BJ (cell line): Measurements from ENCODE around the gene UBE2Q2. TPM values are rescaled to one million over a fixed set of nuclear protein-coding genes. Genes with fewer than 3 reads are reported as not detected.
"Not testable (repeated sequence)": the region's sequence is repeated elsewhere in the genome, so short reads cannot be mapped to it uniquely, and the experiment has no call there.

Experiments used
- CTCF ChIA-PET: fragments of 350-600 bp; formaldehyde crosslinking; extraction: SDS; loops from one replicate; lab custom pipeline; 2021; ENCODE audit warnings: antibody characterized with exemption, inconsistent platforms; lab: Yijun Ruan, JAX
- POLR2A ChIA-PET: fragments of 300-600 bp; sonication (Branson Sonifier 250); formaldehyde crosslinking; extraction: SDS; loops from one replicate; lab custom pipeline; 2021; ENCODE audit warnings: antibody characterized with exemption; lab: Charles Lee
- DNase-seq: peaks from one replicate; pipeline ENCODE4 v3.0.0-alpha.2; 2011; ENCODE audit warnings: low read depth
- H3K27me3 ChIP-seq: 2 replicates; pipeline ENCODE4 v1.6.0; 2011; ENCODE audit warnings: low read length; ENCODE audit not compliant: control insufficient read depth, insufficient read depth
- H3K36me3 ChIP-seq: 2 replicates; pipeline ENCODE4 v1.5.1; 2011; ENCODE audit warnings: low read length; ENCODE audit not compliant: control insufficient read depth, insufficient read depth
- H3K4me3 ChIP-seq: 2 replicates; pipeline ENCODE4 v1.5.1; 2011; ENCODE audit warnings: low read depth, mild to moderate bottlenecking, control low read depth, low read length
- polyA plus RNA-seq: library from polyadenylated mRNA; depleted of rRNA; stranded (reverse); fragments of >200 nt; gene quantifications from 2 replicates; pipeline ENCODE4 v1.2.3, GENCODE V29; 2011
- TF ChIP-seq, protein P1 (sequence below): IDR thresholded peaks from 2 replicates; pipeline ENCODE4 v1.5.1; 2011; ENCODE audit warnings: low read depth, mild to moderate bottlenecking, control low read depth, inconsistent platforms, low read length, moderate library complexity; ENCODE audit not compliant: insufficient read depth

The UBE2Q2 gene
- polyA plus RNA-seq, 1 experiment = 22.6 TPM

DNA sequence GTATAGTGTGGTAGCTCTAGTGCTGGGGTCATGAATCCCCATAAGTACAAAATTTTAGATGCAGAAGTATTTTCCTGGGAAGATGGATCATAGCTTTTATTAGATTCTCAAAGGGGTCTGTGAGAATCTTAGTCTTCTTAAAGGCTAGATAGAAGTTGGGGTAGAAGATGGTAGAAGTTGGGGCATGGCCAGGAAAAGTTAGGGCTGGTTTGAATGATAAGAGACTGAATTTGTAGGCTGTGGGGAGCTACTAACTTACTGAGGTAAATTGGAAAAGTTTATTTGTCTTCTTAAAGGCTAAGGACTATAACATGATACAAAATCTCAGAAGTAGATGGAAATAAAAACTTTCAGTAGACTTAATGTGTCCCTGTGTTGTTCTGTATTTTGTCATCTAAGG is 1.6 kb upstream of the UBE2Q2 start:
- TF ChIP-seq, protein P1, sequence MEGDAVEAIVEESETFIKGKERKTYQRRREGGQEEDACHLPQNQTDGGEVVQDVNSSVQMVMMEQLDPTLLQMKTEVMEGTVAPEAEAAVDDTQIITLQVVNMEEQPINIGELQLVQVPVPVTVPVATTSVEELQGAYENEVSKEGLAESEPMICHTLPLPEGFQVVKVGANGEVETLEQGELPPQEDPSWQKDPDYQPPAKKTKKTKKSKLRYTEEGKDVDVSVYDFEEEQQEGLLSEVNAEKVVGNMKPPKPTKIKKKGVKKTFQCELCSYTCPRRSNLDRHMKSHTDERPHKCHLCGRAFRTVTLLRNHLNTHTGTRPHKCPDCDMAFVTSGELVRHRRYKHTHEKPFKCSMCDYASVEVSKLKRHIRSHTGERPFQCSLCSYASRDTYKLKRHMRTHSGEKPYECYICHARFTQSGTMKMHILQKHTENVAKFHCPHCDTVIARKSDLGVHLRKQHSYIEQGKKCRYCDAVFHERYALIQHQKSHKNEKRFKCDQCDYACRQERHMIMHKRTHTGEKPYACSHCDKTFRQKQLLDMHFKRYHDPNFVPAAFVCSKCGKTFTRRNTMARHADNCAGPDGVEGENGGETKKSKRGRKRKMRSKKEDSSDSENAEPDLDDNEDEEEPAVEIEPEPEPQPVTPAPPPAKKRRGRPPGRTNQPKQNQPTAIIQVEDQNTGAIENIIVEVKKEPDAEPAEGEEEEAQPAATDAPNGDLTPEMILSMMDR = no peak
- Histone ChIP-seq H3K27me3 (no peaks in the 10 kb centered on the region), H3K36me3 (no peaks in the 10 kb centered on the region), H3K4me3 (no peak overlapping the region)
- POLR2A ChIA-PET = no interaction called here
- no peak for DNase-seq
- CTCF ChIA-PET = interaction anchor here (0.9 to 1.5 kb wide), 3 partner anchors 12 to 80 kb away, joined by 3 to 4 read pairs (median 3); no protein-coding TSS in a partner anchor

DNA sequence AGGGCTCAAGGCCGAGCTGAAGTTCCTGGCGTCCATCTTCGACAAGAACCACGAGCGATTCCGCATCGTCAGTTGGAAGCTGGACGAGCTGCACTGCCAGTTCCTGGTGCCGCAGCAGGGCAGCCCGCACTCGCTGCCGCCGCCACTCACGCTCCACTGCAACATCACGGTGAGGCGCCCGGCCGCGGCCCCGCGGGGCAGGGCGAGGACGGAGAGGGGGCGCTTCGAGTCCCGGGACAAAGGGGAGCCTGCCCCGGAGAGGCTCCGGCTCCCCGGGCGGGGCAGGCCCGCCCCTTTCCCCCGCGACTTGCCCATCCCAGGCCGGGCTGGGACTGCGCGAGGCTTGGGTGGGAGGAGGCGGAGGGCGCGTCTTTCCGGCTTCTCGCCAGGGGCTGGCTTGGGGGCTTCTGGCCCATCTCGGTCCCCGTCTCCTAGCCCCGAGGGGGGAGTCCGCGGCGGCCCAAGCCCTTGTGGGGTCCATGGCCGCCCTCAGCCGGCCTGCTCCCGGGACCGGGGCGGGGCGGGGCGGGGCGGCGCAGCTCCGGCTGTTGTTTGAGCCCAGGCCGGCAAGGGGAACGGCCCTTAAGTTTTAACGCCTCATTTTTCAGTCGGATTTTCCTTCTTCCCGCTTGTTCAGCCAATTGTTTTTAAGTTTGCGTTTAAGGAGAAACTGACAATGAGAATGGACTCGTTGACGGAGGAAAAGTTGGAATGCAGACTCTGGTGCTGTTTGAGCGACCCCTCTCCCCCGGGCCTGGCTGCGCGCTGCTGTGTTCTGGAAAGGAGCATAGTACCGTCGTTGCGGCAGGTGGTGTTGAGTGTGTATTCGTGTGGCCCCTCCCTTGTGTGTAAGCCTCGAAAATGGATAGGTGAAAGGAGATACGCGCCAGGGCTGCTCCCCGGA is 683 bp downstream of the UBE2Q2 start:
- DNase-seq = peak; percentile 4
- Histone ChIP-seq H3K27me3 (no peaks in the 10 kb centered on the region), H3K4me3 (peak overlapping the region; percentile 80), H3K36me3 (no peaks in the 10 kb centered on the region)
- ChIA-PET CTCF (interaction anchor here (1.0 kb wide), 1 partner anchor 56 kb away, joined by 3 read pairs; no protein-coding TSS in a partner anchor), POLR2A (no interaction called here)
- TF ChIP-seq, protein P1 = no peak

DNA sequence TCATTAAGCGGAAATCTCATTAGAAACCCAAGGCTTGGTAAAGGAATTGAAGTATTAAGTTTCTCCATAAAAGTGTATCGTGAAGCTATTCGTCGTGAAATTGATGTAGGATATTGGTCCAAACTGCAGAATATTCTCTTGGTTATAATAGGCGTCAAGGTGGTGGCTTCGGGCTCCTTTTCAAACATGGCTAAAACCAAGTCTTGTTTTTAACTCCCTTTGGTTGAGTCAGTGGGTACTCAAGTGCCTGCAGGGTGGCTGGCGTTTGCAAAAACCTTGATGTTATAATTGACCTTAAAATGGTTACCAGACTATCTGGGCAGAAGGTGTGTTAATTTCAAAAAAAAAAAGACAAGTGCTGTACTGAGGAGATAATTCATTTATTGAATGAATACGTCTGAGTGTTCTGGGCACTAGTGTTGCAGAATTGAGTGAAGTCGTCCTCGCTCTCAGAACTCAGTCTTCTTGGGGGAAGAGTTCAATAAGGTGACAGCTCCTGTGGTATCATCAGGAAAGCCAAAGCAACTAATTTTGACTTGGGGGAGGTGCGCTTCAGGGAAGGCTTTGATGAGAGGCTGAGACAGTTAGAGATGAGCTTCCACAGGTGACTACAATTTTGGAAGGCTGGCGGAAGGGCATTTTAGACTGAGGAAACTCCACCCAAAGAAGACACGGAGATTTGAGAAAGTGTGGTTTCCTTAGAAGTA is 1.5 kb downstream of the UBE2Q2 start:
- no peak for DNase-seq
- POLR2A ChIA-PET = no interaction called here
- H3K4me3 ChIP-seq = peak overlapping the region; percentile 80
- no peaks in the 10 kb centered on the region for H3K36me3 ChIP-seq
- no peaks in the 10 kb centered on the region for H3K27me3 ChIP-seq
- CTCF ChIA-PET = no interaction called here
- TF ChIP-seq, protein P1 = no peak

DNA sequence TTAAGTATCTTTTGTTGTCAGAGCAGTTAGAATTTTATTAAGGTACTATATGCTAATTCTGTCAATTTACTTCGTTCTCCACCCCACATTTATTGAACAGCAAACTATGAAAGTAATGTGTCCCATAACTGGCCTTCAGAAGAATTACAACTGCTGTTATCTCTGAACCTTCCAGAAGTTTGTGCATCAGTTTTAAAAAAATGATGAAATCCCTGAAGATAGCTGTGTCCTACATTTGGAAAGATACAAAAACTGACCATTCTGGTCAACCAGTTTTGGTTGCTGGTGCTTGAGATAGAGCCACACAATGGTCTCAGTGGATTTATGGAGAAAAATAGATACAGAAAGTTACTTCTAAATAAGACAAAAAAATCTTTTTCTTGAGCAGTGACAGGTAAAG is 5.9 kb downstream of the UBE2Q2 start:
- Histone ChIP-seq H3K36me3 (no peaks in the 10 kb centered on the region), H3K27me3 (no peaks in the 10 kb centered on the region), H3K4me3 (no peak overlapping the region)
- TF ChIP-seq, protein P1 = no peak
- no peak for DNase-seq
- ChIA-PET POLR2A (no interaction called here), CTCF (no interaction called here)

DNA sequence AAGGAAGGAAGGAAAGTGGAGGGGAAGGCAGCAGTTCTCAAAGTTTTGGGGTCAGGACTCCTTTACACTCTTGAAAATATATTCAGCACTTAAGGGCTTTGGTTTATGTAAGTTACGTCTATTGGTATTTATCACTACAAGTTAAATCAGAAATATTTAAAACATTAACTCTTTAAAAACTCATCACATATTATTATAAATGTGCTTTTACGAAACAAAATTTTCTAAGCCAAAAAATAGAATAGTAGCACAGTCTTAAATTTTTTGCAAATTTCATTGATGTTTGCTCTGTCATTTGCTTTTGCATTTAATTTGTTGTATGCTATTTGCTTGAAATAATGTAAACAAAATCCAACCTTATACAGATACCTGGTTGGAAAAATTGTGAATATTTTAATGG is 7.5 kb downstream of the UBE2Q2 start:
- H3K4me3 ChIP-seq = no peak overlapping the region
- H3K36me3 ChIP-seq = no peaks in the 10 kb centered on the region; the same call in 1 of the 2 replicates
- H3K27me3 ChIP-seq = no peaks in the 10 kb centered on the region
- POLR2A ChIA-PET = no interaction called here
- no peak for DNase-seq
- CTCF ChIA-PET = no interaction called here
- TF ChIP-seq, protein P1 = no peak

DNA sequence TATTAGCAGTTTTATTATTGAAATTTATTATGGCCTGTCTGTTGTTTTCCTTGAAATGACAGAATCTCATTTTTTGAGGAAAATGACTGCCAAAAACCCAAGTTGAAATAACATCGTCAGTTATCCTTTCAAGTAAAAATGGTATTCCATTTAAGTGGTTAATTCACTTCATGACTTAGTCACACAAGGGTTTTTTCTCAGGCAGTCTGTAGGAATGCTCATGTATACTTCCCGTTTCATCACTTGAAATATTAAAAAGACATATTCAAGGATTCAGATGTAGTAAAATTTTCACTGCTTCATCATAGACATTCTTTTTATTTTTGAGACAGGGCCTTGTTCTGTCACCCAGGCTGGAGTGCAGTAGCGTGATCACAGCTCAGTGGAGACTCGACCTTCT is 8.3 kb downstream of the UBE2Q2 start:
- CTCF ChIA-PET = not testable (repeated sequence)

More for the DNA sequence above, 8.3 kb downstream of the UBE2Q2 start:
- H3K36me3 ChIP-seq, DNase-seq, H3K4me3 ChIP-seq, H3K27me3 ChIP-seq, POLR2A ChIA-PET: not testable (repeated sequence)
